ENCODE data around the gene NEURL2.
A peak's percentile ranks its signal among the peaks of the same experiment; 100 is the strongest.

The NEURL2 gene

GRCh38 chr20:45888681-45889080, 2.3 kb downstream of the NEURL2 start:
- H3K4me3 ChIP-seq (ENCODE audit: low read length), result no peak overlapping the region
- no peak for DNase-seq (ENCODE audit: low read depth)
- no peak for TF ChIP-seq CTCF (conservative IDR thresholded peaks at IDR 0.05; ENCODE audit: low read depth, low read length)

- no peak for TF ChIP-seq CTCF (conservative IDR thresholded peaks at IDR 0.05; ENCODE audit: low read depth, low read length)
Observed at GRCh38 chr20:45887346-45887715, 3.7 kb downstream of the NEURL2 start, which contains the start of gene SPATA25. TSS of gene SPATA25 (minus strand) at chr20:45887622. CDS start at chr20:45887590, 32 bp downstream.

GRCh38 chr20:45886590-45887345, 4.2 kb downstream of the NEURL2 start:
- DNase-seq (ENCODE audit: low read depth), result no peak
- no peak overlapping the region for H3K4me3 ChIP-seq (ENCODE audit: low read length)

More at GRCh38 chr20:45887346-45887715, 3.7 kb downstream of the NEURL2 start, which contains the start of gene SPATA25:
- H3K4me3 ChIP-seq (ENCODE audit: low read length), result no peak within 1 kb of the TSS
- no peak for DNase-seq (ENCODE audit: low read depth)

GRCh38 chr20:45883100-45883469, 7.9 kb downstream of the NEURL2 start:
- DNase-seq (ENCODE audit: low read depth), result no peak

More at GRCh38 chr20:45886590-45887345, 4.2 kb downstream of the NEURL2 start:
- no peak for TF ChIP-seq CTCF (conservative IDR thresholded peaks at IDR 0.05; ENCODE audit: low read depth, low read length)

GRCh38 chr20:45882469-45883099, 8.4 kb downstream of the NEURL2 start:
- no peak overlapping the region for H3K4me3 ChIP-seq (ENCODE audit: low read length)
- no peak for TF ChIP-seq CTCF (conservative IDR thresholded peaks at IDR 0.05; ENCODE audit: low read depth, low read length)
- DNase-seq (ENCODE audit: low read depth), result no peak

More at GRCh38 chr20:45883100-45883469, 7.9 kb downstream of the NEURL2 start:
- TF ChIP-seq CTCF (conservative IDR thresholded peaks at IDR 0.05; ENCODE audit: low read depth, low read length), result no peak
- no peak overlapping the region for H3K4me3 ChIP-seq (ENCODE audit: low read length)

- H3K4me3 ChIP-seq (ENCODE audit: low read length), result peak within 1 kb of the TSS; percentile 88
- no peak for TF ChIP-seq CTCF (conservative IDR thresholded peaks at IDR 0.05; ENCODE audit: low read depth, low read length)
- peak; percentile 94 for DNase-seq (ENCODE audit: low read depth)
Observed at GRCh38 chr20:45880988-45881788, 9.8 kb downstream of the NEURL2 start, which contains the start of gene ZSWIM1. TSS of gene ZSWIM1 (plus strand) at chr20:45881227. CDS start at chr20:45882593, 1,366 bp downstream.
